H9 (cell line): ENCODE data around the gene BTN1A1. TPM values are rescaled to one million over a fixed set of nuclear protein-coding genes. Genes with fewer than 3 reads are reported as not detected.
A peak's percentile ranks its signal among the peaks of the same experiment; 100 is the strongest.

Experiments
- DNase-seq: peaks from one replicate; pipeline ENCODE4 v3.0.0-alpha.2; 2017
- H2AFZ ChIP-seq: one replicate; pipeline ENCODE4 v1.6.1; 2013; ENCODE audit warnings: mild to moderate bottlenecking, low read length, control low read depth, moderate library complexity
- H2AK5ac ChIP-seq: 2 replicates; pipeline ENCODE4 v1.6.1; 2013; ENCODE audit warnings: low read length, control low read depth, mixed read lengths; ENCODE audit not compliant: insufficient read length
- H2BK120ac ChIP-seq: one replicate; pipeline ENCODE4 v1.6.1; 2013; ENCODE audit warnings: low read depth, mild to moderate bottlenecking, low read length, control low read depth, inconsistent platforms; ENCODE audit not compliant: poor library complexity, severe bottlenecking
- H2BK12ac ChIP-seq: 2 replicates; pipeline ENCODE4 v1.6.1; 2013; ENCODE audit warnings: low read length, control low read depth, mixed read lengths, low read depth; ENCODE audit not compliant: insufficient read length
- H2BK15ac ChIP-seq: 2 replicates; pipeline ENCODE4 v1.6.1; 2013; ENCODE audit warnings: low read depth, low read length, control low read depth
- H2BK20ac ChIP-seq: one replicate; pipeline ENCODE4 v1.6.1; 2013; ENCODE audit warnings: low read depth, mild to moderate bottlenecking, low read length, control low read depth, inconsistent platforms; ENCODE audit not compliant: poor library complexity, severe bottlenecking
- H2BK5ac ChIP-seq: 2 replicates; pipeline ENCODE4 v1.6.1; 2013; ENCODE audit warnings: low read length, control low read depth, mixed read lengths; ENCODE audit not compliant: insufficient read length
- H3K14ac ChIP-seq: 2 replicates; pipeline ENCODE4 v1.6.1; 2013; ENCODE audit warnings: low read length, control low read depth; ENCODE audit not compliant: insufficient read depth
- H3K18ac ChIP-seq: 2 replicates; pipeline ENCODE4 v1.6.1; 2013; ENCODE audit warnings: low read depth, mild to moderate bottlenecking, mixed read lengths, low read length, control low read depth; ENCODE audit not compliant: insufficient read length
- H3K23ac ChIP-seq: 2 replicates; pipeline ENCODE4 v1.6.1; 2013; ENCODE audit warnings: low read length, control low read depth, mixed read lengths, low read depth; ENCODE audit not compliant: insufficient read length
- H3K23me2 ChIP-seq: 2 replicates; pipeline ENCODE4 v1.6.1; 2013; ENCODE audit warnings: low read depth, mild to moderate bottlenecking, mixed read lengths, low read length, control low read depth; ENCODE audit not compliant: insufficient read length, poor library complexity, severe bottlenecking
- H3K27ac ChIP-seq: 2 replicates; pipeline ENCODE4 v1.5.1; 2013; ENCODE audit warnings: low read length, control low read depth, mixed read lengths, low read depth; ENCODE audit not compliant: insufficient read length
- H3K27me3 ChIP-seq: 2 replicates; pipeline ENCODE4 v1.6.1; 2013; ENCODE audit warnings: low read length, control low read depth, inconsistent platforms; ENCODE audit not compliant: insufficient read depth
- H3K4ac ChIP-seq: 2 replicates; pipeline ENCODE4 v1.6.1; 2013; ENCODE audit warnings: low read depth, mild to moderate bottlenecking, control low read depth, inconsistent platforms, low read length, moderate library complexity
- H3K4me1 ChIP-seq: 2 replicates; pipeline ENCODE4 v1.6.1; 2013; ENCODE audit warnings: low read length, control low read depth, inconsistent platforms; ENCODE audit not compliant: insufficient read depth
- H3K4me2 ChIP-seq: 2 replicates; pipeline ENCODE4 v1.6.1; 2013; ENCODE audit warnings: low read length, control low read depth, mixed read lengths; ENCODE audit not compliant: insufficient read length, insufficient read depth
- H3K56ac ChIP-seq: 2 replicates; pipeline ENCODE4 v1.6.1; 2013; ENCODE audit warnings: low read depth, mild to moderate bottlenecking, mixed read lengths, low read length, control low read depth; ENCODE audit not compliant: insufficient read length
- H3K79me1 ChIP-seq: 2 replicates; pipeline ENCODE4 v1.6.1; 2013; ENCODE audit warnings: low read depth, mild to moderate bottlenecking, moderate library complexity, low read length, control low read depth, inconsistent platforms; ENCODE audit not compliant: insufficient read depth, poor library complexity, severe bottlenecking
- H3K79me2 ChIP-seq: 2 replicates; pipeline ENCODE4 v1.6.1; 2013; ENCODE audit warnings: low read length, control low read depth, inconsistent platforms; ENCODE audit not compliant: insufficient read depth
- H3K9ac ChIP-seq: 2 replicates; pipeline ENCODE4 v1.6.1; 2013; ENCODE audit warnings: low read length, control low read depth, mixed read lengths; ENCODE audit not compliant: insufficient read length; ENCODE audit errors: extremely low read depth
- H3K9me3 ChIP-seq: one replicate; pipeline ENCODE4 v1.6.1; 2013; ENCODE audit warnings: low read depth, low read length, inconsistent platforms; ENCODE audit not compliant: control insufficient read depth
- H3T11ph ChIP-seq: one replicate; pipeline ENCODE4 v1.6.1; 2013; ENCODE audit warnings: mild to moderate bottlenecking, low read length, control low read depth, inconsistent platforms
- H4K20me1 ChIP-seq: one replicate; pipeline ENCODE4 v1.6.1; 2013; ENCODE audit not compliant: control insufficient read depth, insufficient read length, insufficient read depth
- H4K5ac ChIP-seq: 2 replicates; pipeline ENCODE4 v1.6.1; 2013; ENCODE audit warnings: low read depth, mild to moderate bottlenecking, mixed read lengths, low read length, control low read depth; ENCODE audit not compliant: insufficient read length
- H4K8ac ChIP-seq: replicated peaks from 2 replicates; pipeline ENCODE4 v1.6.1; 2013; ENCODE audit warnings: low read length, control low read depth, mixed read lengths, low read depth; ENCODE audit not compliant: insufficient read length
- H4K91ac ChIP-seq: 2 replicates; pipeline ENCODE4 v1.6.1; 2013; ENCODE audit warnings: low read depth, mild to moderate bottlenecking, moderate library complexity, mixed read lengths, low read length, control low read depth; ENCODE audit not compliant: insufficient read length
- H3K27ac Mint-ChIP-seq, 3 experiments: 2 replicates in 2 of 3; 3 replicates in 1 of 3; pipeline ENCODE4 v1.8.0; 2020 to 2021; ENCODE audit warnings: mixed read lengths in 3 of 3, mild to moderate bottlenecking in 1 of 3, moderate library complexity in 1 of 3
- H3K27me3 Mint-ChIP-seq: 2 replicates; pipeline ENCODE4 v1.8.0; 2021; ENCODE audit warnings: low read depth, mild to moderate bottlenecking, moderate library complexity, mixed read lengths
- H3K36me3 Mint-ChIP-seq, 3 experiments: 2 replicates in 2 of 3; 3 replicates in 1 of 3; pipeline ENCODE4 v1.8.0; 2020 to 2021; ENCODE audit warnings: low read depth in 3 of 3, mixed read lengths in 3 of 3; ENCODE audit not compliant: insufficient read depth in 1 of 3
- H3K4me1 Mint-ChIP-seq, 2 experiments: 2 replicates each; pipeline ENCODE4 v1.8.0; 2020; ENCODE audit warnings: mixed read lengths in 2 of 2
- H3K4me3 Mint-ChIP-seq, 2 experiments: 2 replicates in 1 of 2; 3 replicates in 1 of 2; pipeline ENCODE4 v1.8.0; 2020 to 2021; ENCODE audit warnings: mild to moderate bottlenecking in 2 of 2, mixed read lengths in 2 of 2, moderate library complexity in 1 of 2
- H3K9me3 Mint-ChIP-seq, 2 experiments: 2 replicates in 1 of 2; 3 replicates in 1 of 2; pipeline ENCODE4 v1.8.0; 2020; ENCODE audit warnings: mild to moderate bottlenecking in 2 of 2, mixed read lengths in 2 of 2, moderate library complexity in 1 of 2
- WGBS: extraction: QIAGEN DNeasy Blood & Tissue Kit; methylation state at CpG from one replicate; pipeline ENCODE4 v1.1.7; 2013; ENCODE audit warnings: missing lambda C conversion rate, low lambda C conversion rate, mixed read lengths; ENCODE audit not compliant: insufficient read length; ENCODE audit errors: extremely low coverage; 5-methylcytosine and 5-hydroxymethylcytosine counted together
- total RNA-seq: library from RNA; stranded (reverse); gene quantifications from 2 replicates; pipeline ENCODE4 v1.2.1, GENCODE V29; 2021
- TF ChIP-seq, protein P1 (sequence below): fragments of 200-600 bp; sonication (generic); conservative IDR thresholded peaks from 3 replicates; pipeline ENCODE4 v1.8.0; 2021; ENCODE audit warnings: antibody characterized with exemption, mild to moderate bottlenecking

Gene BTN1A1
- total RNA-seq, 1 experiment from 2014 or later, result 0.15 TPM

DNA sequence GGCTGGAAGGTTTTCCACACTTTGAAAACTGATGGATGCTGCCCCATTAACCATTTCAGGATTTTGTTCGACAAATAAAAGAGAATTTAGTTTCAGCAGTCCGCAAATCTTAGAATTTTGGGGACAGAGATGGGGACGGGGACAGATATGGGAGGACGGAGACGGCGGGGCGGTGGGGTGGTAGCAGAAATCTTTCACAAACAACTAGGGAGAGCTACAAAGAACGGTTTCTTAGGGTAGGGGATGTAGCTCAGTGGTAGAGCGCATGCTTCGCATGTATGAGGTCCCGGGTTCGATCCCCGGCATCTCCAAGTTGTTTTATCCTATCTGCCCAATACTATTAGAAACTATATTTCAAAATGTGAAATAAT is 53.1 kb downstream of the BTN1A1 start:
- no peak overlapping the region for H2BK15ac ChIP-seq
- no peaks in the 10 kb centered on the region for H3K79me1 ChIP-seq
- peaks cover 22% of the 10 kb centered on the region for H3K23me2 ChIP-seq
- no peak overlapping the region for H2BK20ac ChIP-seq
- H3K4me1 ChIP-seq, result no peaks in the 10 kb centered on the region
- no peak overlapping the region for H3K14ac ChIP-seq
- peak overlapping the region; percentile 72 for H3K4me2 ChIP-seq
- no peak overlapping the region for H3K18ac ChIP-seq
- no CpG with 5 or more reads among the region's 13 CpGs for WGBS
- H2AK5ac ChIP-seq, result no peak overlapping the region
- H4K5ac ChIP-seq, result no peak overlapping the region
- H3K9me3 ChIP-seq, result no peaks in the 10 kb centered on the region
- H3K36me3 Mint-ChIP-seq, result no peaks in the 10 kb centered on the region; a peak in 1 of 7 replicates
- H3T11ph ChIP-seq, result no peak overlapping the region
- H3K23ac ChIP-seq, result no peak overlapping the region
- H3K4ac ChIP-seq, result no peak overlapping the region
- H3K4me3 Mint-ChIP-seq, result no peak overlapping the region
- H4K8ac ChIP-seq, result no peak overlapping the region
- no peak overlapping the region for H3K27ac Mint-ChIP-seq
- no peak overlapping the region for H4K91ac ChIP-seq
- peak; percentile 76 for DNase-seq
- H2BK5ac ChIP-seq, result no peak overlapping the region
- no peak overlapping the region for H3K56ac ChIP-seq
- peak overlapping the region; percentile 66 for H2AFZ ChIP-seq
- peaks cover 0 to 3% of the 10 kb centered on the region in 2 experiments; a peak in 2 of 5 replicates for H3K9me3 Mint-ChIP-seq
- no peaks in the 10 kb centered on the region for H3K27me3 ChIP-seq
- no peaks in the 10 kb centered on the region for H4K20me1 ChIP-seq
- peaks cover 12 to 17% of the 10 kb centered on the region in 2 experiments for H3K4me1 Mint-ChIP-seq
- H3K79me2 ChIP-seq, result no peaks in the 10 kb centered on the region
- H3K27ac ChIP-seq, result no peak overlapping the region
- H3K9ac ChIP-seq, result no peak overlapping the region
- TF ChIP-seq, protein P1, sequence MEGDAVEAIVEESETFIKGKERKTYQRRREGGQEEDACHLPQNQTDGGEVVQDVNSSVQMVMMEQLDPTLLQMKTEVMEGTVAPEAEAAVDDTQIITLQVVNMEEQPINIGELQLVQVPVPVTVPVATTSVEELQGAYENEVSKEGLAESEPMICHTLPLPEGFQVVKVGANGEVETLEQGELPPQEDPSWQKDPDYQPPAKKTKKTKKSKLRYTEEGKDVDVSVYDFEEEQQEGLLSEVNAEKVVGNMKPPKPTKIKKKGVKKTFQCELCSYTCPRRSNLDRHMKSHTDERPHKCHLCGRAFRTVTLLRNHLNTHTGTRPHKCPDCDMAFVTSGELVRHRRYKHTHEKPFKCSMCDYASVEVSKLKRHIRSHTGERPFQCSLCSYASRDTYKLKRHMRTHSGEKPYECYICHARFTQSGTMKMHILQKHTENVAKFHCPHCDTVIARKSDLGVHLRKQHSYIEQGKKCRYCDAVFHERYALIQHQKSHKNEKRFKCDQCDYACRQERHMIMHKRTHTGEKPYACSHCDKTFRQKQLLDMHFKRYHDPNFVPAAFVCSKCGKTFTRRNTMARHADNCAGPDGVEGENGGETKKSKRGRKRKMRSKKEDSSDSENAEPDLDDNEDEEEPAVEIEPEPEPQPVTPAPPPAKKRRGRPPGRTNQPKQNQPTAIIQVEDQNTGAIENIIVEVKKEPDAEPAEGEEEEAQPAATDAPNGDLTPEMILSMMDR, result no peak
- H2BK12ac ChIP-seq, result no peak overlapping the region
- H2BK120ac ChIP-seq, result no peak overlapping the region
- H3K27me3 Mint-ChIP-seq, result peaks cover 4% of the 10 kb centered on the region
